IPS DF 19.7 (cell line): ENCODE measurements around the gene FOXP4.

Experiments used
- DNase-seq: peaks from one replicate; pipeline ENCODE4 v3.0.0-alpha.2; 2013; ENCODE audit warnings: low read depth, low spot score

Gene FOXP4

GRCh38 chr6:41546475-41546865, 289 bp downstream of the FOXP4 start:
- no peak for DNase-seq

- no peak for DNase-seq
Observed at GRCh38 chr6:41546866-41547798, 951 bp downstream of the FOXP4 start.

- no peak for DNase-seq
Observed at GRCh38 chr6:41547799-41548097, 1.6 kb downstream of the FOXP4 start.

- no peak for DNase-seq
Observed at GRCh38 chr6:41548098-41548840, 2.1 kb downstream of the FOXP4 start.

- DNase-seq, result no peak
Observed at GRCh38 chr6:41548841-41549642, 2.9 kb downstream of the FOXP4 start.

- no peak for DNase-seq
Observed at GRCh38 chr6:41549673-41550072, 3.5 kb downstream of the FOXP4 start.

- DNase-seq, result no peak
Observed at GRCh38 chr6:41551086-41551700, 5.0 kb downstream of the FOXP4 start.

GRCh38 chr6:41551857-41552256, 5.7 kb downstream of the FOXP4 start:
- no peak for DNase-seq

GRCh38 chr6:41552723-41553122, 6.5 kb downstream of the FOXP4 start:
- DNase-seq, result no peak

GRCh38 chr6:41553405-41553999, 7.3 kb downstream of the FOXP4 start:
- no peak for DNase-seq

GRCh38 chr6:41555326-41556300, 9.4 kb downstream of the FOXP4 start:
- no peak for DNase-seq

GRCh38 chr6:41557335-41557734, 11.2 kb downstream of the FOXP4 start:
- no peak for DNase-seq

GRCh38 chr6:41558033-41558807, 12.0 kb downstream of the FOXP4 start:
- DNase-seq, result no peak

- DNase-seq, result no peak
Observed at GRCh38 chr6:41559655-41560427, 13.7 kb downstream of the FOXP4 start.

GRCh38 chr6:41560431-41561192, 14.4 kb downstream of the FOXP4 start:
- DNase-seq, result no peak

- no peak for DNase-seq
Observed at GRCh38 chr6:41561416-41561815, 15.2 kb downstream of the FOXP4 start.

GRCh38 chr6:41561931-41562911, 16.0 kb downstream of the FOXP4 start:
- DNase-seq, result no peak
